GM18508 (cell line): Measurements from ENCODE around the gene PPIG.
"Not testable (repeated sequence)": the region's sequence is repeated elsewhere in the genome, so short reads cannot be mapped to it uniquely, and the experiment has no call there.

Experiments used
- ATAC-seq: cut with Tn5 transposase; IDR thresholded peaks from one replicate; pipeline ENCODE4 v1.9.1; 2021; ENCODE audit warnings: moderate number of reproducible peaks; ENCODE audit not compliant: insufficient read depth, unreplicated experiment

The PPIG gene

DNA sequence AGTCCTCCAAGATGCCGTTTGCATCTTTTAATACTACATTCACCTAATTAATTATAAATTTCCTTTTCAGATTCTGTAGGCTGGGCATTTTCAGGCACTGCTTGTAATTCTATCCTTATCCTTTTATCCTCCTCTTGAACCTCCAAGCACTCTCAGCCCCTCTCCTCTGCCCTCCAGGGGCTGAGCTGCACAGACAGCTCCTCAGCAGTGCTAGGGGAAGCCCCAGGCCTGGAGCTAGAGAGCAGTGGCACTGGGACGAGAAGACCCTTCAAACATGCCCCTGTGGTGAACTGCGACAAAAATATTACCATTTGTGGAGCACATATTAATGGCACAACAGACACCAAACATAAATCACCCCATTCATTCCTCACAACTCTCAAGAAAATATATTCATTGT lies 77.1 kb downstream of the PPIG start:
- ATAC-seq, result no peak

DNA sequence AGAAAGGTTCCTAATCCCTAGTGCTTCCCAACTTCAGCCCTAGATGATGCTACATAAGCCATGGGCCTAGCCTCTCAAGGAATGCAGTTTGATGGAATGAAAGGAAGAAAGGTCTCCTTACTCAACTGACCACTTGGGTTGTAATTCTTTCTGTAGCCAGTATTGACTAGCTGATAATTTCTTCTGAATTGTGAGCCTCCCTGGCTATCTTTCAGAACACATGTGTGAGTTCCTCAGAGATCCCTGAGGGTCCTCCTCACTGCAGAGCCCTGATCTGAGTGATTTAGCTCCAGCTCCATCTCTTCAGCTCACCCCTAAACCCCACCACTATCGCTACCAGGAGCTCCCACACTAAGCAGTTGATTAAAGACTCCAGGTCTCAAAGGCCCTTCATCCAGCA lies 78.6 kb downstream of the PPIG start:
- ATAC-seq, result no peak

DNA sequence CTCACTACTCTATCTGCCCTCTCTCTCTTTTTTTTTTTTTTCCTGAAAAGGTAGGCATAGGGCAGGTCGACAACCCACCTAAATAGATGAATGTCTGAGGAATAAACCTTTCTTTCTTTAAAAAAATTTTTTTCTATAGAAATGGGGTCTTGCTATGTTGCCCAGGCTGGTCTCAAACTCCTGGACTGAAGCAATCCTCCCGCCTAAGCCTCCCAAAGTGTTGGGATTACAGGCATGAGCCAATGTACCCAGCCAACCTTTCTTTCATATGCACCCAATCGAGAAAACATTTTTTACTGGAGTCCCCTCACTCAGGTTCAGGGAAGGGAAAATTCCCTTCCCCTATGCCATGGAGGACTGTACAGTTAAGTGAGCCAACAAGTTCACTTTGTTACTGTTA lies 79.1 kb downstream of the PPIG start:
- no peak for ATAC-seq

DNA sequence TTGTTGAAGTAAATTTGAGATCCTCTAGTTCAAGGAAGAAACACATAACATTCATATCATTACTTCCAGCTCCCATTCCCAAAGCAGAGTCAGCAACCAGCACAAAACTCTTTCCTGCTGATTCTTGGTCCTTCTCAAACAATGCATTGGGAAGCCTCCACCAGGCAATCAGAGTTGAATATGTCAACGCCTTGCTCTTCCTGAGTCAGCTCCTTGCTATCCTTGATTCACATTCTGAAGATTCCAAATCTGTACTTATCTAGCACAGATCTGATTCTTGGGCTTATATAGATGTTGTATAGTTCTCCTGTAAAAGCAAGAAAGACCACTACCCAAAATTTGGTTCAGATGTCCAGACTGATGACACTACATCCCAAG lies 80.4 kb downstream of the PPIG start:
- ATAC-seq, result no peak

DNA sequence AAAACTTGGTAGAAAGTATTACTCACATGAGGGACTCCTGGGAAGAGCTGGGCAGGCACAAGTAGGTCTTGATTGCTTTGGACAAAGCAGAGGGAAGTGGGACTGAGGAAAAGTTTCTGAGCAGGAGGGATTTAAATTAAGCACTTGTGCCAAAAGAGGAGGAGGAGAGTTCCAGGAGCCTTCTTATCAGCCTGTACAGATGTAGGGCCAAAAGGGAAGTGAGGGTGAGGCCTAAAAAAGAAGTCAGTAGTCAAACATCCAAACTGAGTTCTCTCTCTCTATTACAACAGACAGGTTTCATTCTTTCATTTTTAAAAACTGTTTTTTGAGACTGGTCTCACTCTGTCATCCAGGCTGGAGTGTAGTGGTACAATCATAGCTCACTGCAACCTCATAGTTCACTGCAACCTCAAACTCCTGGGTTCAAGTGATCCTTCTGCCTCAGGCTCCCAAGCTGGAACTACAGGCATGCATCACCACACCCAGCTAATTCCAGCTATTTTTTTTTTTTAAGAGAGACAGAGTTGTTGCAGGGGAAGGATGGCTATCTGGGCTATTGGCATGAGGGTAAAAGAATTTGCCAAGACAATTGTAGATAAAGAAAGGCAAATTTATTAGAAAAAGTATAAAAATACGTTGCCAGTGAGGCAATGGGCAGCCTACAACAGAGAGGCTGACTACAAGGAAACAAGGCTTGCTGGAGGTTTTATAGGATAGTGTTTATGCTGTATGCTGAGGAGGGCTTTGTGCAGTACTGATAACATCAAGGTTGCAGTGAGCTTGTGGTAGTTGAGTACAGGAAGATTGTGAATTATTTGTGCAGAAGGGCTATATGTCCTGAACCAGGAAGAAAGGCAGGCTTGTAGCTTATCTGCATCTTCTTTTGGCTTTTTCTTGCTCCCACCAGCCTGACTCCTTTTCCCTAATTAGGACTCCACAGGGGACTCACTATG lies 81.1 kb downstream of the PPIG start:
- ATAC-seq, result no peak

DNA sequence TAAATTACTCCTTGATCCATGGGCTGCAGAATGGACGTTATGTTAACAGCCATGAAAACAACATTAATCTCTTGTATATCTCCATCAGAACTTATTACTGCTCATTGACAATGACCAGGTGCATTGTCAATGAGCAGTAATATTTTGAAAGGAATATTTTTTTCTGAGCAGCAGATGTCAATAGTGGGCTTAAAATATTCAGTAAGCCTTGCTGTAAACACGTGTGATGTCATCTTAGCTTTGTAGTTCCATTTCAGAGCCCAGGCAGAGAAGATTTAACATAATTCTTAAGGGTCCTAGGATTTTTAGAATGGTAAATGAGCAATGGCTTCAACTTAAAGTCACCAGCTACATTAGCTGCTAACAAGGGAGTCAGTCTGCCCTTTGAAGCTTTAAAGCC lies 83.4 kb downstream of the PPIG start:
- no peak for ATAC-seq

DNA sequence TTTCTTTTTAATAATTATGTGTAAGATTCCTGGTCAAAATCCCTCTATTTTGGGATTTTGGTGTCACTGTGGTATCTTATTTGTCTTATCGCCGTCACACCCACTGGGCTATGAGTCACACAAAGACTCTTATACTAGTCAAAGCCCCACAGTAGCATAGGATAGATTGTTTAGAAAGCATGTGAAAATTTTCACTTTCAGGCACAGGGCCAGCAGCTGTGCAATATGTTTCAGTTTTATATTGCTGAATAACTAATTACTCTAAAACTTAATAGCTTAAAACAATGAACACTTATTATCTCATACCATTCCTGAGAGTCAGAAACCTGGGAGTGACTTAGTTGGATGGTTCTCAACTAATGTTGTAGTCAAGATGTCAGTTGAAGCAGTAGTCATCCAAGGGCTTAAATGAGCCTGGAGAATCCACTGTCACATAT lies 86.1 kb downstream of the PPIG start:
- ATAC-seq, result no peak

DNA sequence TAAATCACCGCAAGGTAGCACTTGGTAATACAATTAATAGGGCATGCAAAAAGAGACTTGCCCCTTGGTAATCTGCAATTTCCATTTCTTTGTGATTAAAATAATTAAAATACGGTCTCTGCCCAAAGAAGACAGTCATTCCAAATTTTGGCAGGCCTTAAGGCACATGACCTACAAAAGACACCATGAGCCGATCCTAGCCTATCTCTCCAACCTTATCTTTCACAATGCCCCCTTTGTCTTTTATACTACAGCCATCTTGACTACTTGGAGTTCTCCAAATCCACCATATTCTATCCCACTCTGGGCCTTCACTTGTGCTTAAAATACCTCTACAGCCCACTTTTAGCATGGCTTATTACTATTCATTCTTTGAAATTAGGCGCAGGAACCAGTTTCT lies 86.8 kb downstream of the PPIG start:
- no peak for ATAC-seq

DNA sequence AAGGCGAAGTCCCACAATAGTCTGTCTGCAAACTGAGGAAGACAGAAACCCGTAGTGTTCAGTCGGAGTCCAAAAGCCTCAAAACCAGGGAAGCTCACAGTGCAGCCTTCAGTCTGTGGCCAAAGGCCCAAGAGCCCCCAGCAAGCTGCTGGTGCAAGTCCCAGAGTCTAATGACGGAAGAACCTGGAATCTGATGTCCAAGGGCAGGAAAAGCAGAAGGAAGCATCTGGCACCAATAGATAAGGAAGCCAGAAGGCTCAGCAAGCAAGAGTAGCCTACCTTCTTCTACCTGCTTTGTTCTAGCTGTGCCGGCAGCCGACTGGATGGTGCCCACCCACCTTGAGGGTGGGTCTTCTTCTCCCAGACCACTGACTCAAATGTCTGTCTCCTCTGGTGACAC lies 88.3 kb downstream of the PPIG start:
- no peak for ATAC-seq

DNA sequence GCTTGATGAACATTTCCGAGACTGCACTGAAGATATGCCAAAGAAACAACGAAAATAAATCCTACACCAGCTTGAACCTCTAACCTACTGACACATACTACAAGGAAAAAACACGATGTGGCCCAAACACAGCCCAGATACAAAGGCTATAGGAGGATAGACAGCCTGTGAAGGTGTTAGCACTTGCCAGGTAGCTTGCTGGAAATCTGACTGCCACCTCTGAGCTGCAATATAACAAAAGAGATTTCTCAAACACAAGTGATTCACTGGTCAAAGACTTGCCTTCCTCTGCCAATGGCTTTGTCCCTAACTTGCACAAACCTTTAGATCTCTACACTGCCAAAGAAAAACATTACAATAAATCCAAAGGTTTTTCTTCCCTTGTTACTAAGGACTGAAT lies 89.0 kb downstream of the PPIG start:
- ATAC-seq, result no peak

DNA sequence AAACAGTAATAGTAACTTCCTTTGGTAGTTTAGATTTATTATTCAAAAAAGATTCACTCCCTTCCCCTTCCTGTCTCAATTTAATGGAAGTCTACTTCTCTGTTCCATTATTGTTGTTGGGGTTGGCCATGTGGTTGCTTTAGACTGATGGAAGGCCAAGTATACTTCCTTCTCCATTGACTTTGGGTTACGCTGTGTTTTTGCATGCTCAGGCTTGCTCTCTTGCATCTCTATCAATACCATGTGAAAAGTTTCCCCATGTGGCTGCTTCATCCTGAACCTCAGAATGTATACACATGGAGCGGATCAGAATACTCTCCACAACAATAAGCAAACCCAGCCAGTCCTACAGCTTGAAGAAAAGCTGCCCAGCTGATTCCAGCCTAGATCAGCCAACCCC lies 89.8 kb downstream of the PPIG start:
- no peak for ATAC-seq

DNA sequence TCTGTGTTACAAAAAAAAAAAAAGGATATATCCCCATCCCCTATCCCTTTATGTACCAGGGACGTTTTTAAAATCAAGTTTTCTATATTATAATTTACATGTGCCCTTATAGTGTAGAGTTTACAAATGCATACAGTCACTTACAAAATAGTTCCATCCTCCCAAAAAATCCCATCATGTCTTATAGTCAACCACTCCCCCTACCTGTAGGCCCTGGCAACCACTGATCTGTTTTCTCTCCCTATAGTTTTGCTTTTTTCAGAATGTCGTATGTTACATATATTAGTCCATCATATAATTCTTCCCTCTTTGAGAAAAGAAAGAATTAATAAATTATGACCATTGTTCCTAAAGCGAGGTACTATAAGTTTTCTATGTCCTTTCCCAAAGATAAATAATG lies 92.2 kb downstream of the PPIG start:
- ATAC-seq, result no peak

DNA sequence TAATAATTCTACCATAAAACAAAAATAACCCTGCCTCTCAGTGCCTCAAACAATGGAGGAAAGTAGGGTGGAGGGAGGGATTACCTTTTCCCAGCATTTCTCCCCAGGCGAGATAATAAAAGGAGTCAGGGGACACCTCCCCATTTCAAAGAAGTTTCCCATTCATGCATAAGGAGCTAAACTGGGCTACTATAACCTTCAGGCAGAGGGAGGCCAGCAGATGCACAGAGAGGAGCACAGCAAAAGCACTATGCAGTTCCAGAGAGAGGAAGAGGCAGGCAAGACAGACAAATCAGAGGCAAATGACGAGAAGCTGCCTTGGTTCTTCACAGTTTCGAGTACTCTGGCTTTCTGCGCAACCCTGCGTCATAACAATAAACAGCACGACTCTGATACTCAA lies 92.7 kb downstream of the PPIG start:
- no peak for ATAC-seq

DNA sequence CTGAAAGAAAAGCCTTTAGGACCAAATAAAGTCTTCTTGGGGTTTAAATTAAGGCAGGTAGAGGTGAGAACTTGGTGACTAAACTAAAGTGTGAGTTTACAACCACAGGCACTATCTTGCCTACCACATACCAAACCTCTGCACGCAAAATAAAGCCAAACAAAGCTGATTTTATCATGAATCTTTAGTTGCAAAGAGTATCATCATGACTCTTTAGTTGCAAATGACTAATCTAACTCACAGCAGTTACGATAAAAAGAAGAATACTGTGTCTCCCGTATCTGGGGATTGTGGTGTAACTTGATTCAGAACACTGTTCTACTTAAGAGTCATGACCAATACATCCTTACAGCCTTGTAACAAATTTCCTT lies 98.9 kb downstream of the PPIG start:
- ATAC-seq, result no peak

DNA sequence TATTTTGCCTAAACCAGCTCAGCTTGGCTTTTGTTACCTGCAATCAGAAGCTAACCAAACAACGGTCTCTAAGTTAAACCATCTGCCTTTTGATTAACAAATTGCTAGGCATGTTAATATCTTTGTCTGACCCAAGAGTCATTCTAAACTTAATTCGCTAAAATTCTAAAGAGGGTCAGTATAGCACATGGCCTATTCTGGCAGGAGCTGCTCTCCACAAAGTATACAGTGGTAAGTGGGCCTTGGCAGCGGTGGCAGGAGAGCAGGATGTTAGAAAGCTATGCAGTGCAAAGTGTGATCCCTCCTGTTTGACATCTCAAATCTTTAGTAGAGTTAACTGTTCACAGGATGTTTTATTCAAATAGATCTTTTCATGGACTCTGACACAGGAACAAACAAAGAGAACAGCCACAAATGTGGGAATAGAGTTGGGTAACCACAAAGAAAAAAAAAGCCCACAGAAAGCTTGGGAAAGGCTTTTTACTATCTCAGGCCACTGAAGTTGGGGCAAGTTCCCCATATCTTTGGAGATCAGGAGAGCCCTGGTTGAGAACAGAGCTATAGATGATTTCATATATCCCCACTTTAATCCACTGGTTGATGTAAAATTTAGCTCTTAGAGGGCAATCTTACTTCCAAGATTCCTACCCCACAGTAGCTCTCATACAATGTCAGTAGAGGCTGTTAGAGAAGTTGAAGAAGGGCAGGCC lies 99.4 kb downstream of the PPIG start:
- no peak for ATAC-seq

DNA sequence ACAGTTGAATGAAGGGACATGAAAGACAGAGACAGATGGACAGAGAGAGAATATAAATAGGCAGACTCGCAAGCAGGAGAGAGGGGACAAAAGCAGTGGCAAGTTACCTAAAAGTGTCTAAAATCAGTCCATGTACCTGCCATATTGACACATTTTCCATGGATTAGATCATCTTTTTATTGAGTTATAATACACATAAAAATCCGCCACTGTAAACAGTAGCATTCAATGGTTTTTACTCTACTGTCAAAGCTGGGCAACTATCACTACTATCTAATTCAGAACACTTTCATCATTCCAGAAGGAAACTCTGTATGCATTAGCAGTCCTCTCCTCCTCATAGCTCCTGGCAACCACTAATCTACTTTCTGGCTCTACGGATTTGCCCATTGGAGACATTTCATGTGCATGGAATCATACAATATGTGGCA lies 100.0 kb downstream of the PPIG start:
- no peak for ATAC-seq

DNA sequence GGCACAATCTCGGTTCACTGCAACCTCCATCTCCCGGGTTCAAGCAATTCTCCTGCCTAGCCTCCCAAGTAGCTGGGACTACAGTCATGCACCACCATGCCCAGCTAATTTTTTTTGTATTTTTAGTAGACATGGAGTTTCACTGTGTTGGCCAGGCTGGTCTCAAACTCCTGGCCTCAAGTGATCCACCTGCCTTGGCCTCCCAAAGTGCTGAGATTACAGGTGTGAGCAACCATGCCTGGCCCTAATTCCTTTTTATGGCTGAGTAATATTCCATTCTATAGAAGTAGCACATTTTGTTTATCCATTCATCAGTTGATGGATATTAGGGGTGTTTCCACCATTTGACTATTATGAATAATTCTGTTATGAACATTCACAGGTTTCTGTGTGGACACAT lies 100.6 kb downstream of the PPIG start:
- not testable (repeated sequence) for ATAC-seq

DNA sequence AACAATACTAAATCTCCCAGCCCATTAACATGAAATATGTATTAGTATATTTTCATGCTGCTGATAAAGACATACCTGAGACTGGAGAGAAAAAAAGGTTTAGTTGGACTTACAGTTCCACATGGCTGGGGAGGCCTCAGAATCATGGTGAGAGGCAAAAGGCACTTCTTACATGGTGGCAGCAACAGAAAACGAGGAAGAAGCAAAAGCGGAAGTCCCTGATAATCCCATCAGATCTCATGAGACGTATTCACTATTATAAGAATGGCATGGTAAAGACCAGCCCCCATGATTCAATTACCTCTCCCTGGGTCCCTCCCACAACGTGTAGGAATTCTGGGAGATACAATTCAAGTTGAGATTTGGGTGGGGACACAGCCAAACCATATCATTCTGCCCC lies 102.7 kb downstream of the PPIG start:
- not testable (repeated sequence) for ATAC-seq

DNA sequence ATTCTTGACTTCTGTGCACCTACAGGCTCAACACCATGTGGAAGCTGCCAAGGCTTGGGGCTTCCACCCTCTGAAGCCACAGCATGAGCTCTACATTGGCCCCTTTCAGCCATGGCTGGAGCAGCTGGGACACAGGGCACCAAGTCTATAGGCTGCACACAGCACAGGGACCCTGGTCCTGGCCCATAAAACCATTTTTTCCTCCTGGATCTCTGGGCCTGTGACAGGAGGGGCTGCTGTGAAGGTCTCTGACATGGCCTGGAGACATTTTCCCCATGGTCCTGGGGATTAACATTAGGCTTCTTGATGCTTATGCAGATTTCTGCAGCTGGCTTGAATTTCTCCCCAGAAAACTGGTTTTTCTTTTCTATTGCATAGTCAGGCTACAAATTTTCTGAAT lies 103.8 kb downstream of the PPIG start:
- not testable (repeated sequence) for ATAC-seq

DNA sequence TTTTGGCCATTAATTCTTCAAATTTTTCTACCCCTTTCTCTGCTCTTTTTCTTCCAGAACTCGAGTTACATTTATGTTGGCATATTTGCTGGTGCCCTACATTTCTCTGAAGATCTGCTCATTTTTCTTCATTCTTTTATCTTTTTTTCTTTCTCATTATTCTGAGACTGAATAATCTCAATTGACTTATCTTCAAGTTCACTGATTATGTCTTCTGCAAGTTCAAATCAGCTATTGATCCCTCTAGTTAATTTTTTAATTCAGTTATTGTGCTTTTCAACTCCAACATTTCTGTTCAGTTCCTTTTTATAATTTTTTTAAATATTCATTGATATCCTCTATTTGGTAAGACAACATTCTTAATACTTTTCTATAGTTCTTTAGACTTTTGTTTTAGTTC lies 106.8 kb downstream of the PPIG start:
- ATAC-seq, result no peak
